ENCODE results near the gene POLL.
A peak's percentile ranks its signal among the peaks of the same experiment; 100 is the strongest.

POLL gene

DNA sequence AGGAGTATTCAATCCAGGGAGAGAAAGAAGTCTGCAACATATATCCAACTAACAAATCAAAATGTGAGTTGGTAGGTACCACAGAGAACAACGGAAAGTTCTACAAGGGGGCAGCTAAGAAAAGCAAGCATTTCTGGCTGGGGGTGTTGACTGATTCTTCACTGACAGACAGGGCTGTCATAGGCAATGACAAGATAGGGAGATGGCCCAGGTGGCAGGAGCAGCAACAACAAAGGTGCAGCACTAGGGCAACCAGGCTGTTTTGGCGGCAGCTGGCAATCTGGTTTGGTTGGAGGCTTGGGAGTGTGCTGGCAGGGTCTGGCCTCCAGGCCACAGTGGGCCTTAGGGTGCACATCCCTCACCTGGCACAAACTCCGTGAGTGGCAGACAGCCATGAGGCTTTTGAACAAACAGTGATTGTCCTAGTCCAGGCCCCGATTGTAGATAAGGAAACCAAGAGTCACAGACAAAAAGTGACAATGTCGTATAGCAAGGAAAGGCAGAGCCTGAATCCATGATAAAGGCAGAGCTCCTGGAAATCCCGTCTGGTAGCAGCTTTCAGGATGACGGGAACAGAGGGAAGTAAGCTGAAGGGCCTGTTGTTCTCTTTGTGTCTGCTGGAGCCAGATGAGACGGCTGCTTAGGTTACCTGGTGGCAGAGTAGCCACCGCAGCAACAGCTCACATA, 28.5 kb upstream of the POLL start:
- no peak for TF ChIP-seq POLR2A (IDR thresholded peaks at IDR 0.05; ENCODE audit: low read depth, low read length)
- FAIRE-seq = no peak
- DNase-seq (ENCODE audit: insufficient read length, low spot score) = no peak

DNA sequence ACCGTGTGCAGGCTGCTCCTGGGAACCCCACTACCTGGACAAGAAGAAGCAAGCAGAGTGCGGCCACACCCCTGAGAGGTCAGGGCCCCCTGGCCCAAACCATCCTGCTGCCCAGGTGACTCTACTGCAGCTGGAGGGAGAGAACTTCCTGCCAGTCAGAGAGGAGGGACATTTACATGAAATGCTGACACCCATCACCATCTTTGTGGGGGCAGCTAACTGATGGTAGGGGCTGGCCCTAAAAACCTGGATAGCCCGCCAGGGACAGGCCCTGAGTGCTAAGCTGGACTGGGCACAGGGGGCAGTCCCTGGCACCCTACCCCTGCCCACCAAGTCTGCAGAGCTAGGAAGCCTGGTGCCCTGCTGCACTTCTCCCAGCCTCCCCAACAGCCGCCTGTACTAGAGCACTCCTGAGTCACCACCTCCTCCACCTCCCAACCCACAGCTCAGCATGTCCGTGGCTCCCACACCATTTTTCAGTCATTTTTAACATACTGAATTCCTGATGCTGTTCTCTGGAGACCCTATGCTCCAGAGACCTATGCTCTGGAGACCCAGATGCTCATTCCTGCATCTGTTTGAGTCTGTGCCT, 27.6 kb upstream of the POLL start:
- TF ChIP-seq POLR2A (IDR thresholded peaks at IDR 0.05; ENCODE audit: low read depth, low read length) = no peak
- FAIRE-seq = no peak

DNA sequence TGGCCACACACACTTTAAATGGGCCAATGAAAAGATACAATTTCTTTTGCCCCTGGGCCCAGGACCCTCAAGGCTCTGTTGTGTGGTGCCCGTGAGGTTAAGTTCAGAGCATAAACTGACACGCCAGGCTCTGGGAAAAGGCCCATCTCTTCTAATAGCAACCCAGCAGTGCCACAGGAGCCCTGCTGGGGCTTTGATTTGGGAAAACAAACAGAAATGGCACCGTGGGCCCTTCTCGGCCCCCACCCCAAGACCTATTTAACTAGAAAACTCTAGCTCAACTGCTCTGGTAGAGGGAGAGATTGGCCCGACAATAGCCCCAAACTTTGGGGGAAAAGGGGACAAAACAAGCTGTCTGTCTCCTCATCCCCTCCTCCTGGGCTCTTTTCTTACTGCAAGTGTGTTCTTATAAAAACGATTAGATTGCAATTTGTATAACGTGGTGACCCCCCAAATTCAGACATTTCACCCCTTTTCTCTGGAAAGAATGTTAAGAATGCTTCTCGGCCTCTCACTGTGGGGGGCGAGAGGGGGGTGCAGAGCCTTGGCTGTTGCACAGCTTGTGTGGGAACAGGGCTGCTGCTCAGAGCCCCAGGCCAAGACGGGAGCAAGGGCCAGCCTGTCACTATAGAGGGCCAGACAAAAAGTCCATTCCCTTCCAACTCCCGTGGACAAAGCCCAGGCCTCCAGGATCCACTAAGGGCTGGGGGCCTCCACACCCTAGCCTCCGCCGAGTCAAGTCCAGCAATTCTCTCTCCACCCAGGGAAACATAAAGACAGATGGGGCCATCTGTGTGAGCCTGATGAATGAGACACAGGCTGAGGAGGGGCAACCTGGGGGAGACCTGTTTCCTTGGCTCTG, 26.8 kb upstream of the POLL start:
- no peak for TF ChIP-seq POLR2A (IDR thresholded peaks at IDR 0.05; ENCODE audit: low read depth, low read length)
- FAIRE-seq (no peak), DNase-seq (ENCODE audit: insufficient read length, low spot score) (no peak)

More for the DNA sequence above, 27.6 kb upstream of the POLL start:
- no peak for DNase-seq (ENCODE audit: insufficient read length, low spot score)

DNA sequence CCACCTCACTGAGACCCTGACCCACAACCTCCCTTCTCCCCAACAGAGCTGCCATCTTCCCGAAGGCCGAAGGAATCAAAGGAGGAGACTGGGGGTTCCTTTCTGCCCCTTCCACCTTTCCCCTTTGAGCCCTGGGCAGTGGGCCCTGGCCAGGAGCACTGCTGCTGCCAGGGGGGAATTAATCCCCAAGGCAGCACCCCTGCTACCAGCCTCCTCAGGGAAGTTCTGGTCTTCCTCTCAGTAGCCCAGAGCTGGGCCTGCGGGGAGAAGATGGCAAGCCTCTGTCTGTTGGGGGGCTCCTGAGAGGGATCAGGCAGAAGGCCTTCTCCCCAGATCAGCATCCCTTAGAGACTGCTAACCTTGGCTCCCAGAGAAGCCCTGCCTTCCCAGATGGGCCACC, 25.6 kb upstream of the POLL start:
- FAIRE-seq (no peak), DNase-seq (ENCODE audit: insufficient read length, low spot score) (no peak)
- TF ChIP-seq POLR2A (IDR thresholded peaks at IDR 0.05; ENCODE audit: low read depth, low read length) = no peak

DNA sequence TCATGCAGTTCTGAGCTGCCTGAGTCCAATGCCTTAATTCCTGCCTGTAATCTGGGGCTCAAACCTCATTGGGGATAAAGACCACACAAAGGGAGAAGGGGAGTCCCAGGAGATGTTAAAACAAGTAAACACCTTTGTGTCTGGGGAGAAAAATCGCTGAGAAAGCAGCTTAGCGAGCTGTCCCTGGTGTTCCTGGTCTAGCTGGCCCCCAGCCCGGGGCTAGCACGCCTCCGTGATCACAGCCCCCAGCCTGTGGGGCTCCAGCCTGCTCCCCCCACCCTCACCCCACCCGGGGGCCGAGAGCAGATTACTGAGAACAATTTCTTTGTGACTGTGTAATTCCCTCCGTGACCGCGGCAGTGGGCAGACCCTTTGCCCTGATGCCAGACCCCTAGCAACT, 24.8 kb upstream of the POLL start:
- TF ChIP-seq POLR2A (IDR thresholded peaks at IDR 0.05; ENCODE audit: low read depth, low read length) = no peak
- DNase-seq (ENCODE audit: insufficient read length, low spot score) (no peak), FAIRE-seq (no peak)

DNA sequence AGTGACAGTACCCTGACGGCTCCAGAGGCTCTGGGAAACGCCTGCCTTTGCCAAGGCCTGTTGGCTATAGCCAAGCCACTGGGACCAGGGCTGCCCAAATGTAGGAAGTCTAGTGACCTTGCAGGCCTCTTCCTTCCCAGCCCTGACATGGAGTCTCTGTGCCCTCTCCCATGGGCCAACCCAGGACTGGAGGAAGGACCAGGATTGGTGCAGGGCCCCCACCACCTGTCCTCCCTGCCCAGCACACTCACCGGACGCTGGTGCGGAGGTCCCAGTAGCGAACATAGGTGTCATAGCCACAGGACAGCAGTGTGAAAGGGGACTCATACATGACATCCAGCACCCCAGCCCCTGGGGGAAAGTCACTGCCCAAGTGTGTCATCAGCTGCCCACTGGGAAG, 24.0 kb upstream of the POLL start:
- TF ChIP-seq POLR2A (IDR thresholded peaks at IDR 0.05; ENCODE audit: low read depth, low read length) = no peak
- no peak for FAIRE-seq
- DNase-seq (ENCODE audit: insufficient read length, low spot score) = no peak

DNA sequence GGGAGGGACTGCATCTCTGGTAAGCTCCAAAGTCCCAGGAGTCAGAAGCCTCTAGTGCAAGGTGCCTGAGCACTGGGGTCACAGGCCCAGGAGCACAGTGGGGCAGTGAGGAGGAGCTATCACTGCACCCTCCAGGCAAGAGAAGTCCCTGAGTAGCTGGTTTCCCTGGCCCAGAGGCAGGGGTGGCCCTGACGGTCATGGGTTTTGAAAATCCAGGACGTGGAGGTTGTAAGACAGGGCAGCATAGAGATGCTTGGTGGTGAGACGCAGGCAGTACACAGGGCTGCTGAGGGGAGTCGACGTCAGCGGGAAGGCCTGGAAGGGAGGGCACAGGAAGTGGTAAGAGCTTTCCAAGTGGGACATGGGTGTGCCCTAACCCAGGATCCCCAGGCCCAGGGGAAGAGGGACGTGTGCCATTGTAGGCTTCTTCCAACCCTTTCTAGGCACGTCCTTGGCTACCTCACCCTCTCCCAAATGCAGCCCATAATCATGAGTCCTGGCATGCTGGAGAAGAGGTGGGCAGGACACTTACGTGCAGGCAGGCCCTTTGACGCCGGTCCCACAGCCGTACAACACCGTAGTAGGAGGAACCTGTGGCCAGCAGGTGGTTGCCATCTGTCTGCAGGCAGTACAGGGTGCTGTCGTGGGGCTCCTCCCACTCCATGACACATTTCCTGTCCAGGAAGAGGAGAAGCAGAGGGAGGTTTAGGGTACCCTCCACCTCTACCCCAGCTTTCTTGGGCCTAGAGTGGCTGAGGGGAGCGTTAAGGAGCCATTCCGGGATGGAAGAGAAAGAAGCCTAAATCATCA, 23.2 kb upstream of the POLL start:
- DNase-seq (ENCODE audit: insufficient read length, low spot score) (no peak), FAIRE-seq (no peak)
- TF ChIP-seq POLR2A (IDR thresholded peaks at IDR 0.05; ENCODE audit: low read depth, low read length) = no peak

DNA sequence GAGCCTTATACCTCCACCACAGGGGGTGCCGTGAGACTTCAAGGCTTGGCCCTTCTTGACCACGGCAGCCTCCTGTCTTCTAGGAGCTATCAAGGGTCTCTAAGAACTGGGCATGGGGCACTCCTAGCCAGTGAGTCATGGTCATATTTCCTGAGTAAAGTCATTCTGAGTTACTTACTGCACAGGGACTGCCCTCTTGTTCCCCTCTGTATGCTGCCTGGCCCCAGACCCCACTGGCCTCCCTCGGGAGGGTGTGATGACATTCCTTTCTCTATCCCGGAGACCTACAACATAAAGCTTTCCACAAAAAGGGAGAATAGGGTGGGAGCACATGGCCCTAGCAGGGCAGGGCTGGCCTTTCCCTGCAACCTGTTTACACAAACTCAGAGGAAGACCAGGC, 21.4 kb upstream of the POLL start:
- FAIRE-seq (no peak), DNase-seq (ENCODE audit: insufficient read length, low spot score) (no peak)
- no peak for TF ChIP-seq POLR2A (IDR thresholded peaks at IDR 0.05; ENCODE audit: low read depth, low read length)

DNA sequence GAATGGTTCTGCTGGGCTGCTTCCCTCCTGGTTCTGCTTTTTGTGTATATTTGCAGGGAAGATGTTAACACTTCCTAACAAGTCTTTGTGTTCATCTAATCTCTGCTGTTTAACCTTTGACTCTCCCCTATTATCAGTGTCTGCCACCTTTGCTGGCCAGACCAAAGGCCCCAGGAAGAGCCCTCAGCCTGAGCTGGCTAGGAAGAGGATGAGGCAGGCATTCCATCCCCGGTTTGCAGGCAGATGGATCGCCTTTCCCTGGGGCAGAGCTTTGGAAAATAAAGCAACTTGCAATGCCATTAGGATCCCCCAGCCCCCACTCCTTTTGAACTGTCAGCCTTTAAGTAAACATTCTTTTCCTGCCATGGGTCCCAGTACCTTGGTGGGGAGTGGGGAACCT, 19.1 kb upstream of the POLL start:
- no peak for DNase-seq (ENCODE audit: insufficient read length, low spot score)
- no peak for TF ChIP-seq POLR2A (IDR thresholded peaks at IDR 0.05; ENCODE audit: low read depth, low read length)
- no peak for FAIRE-seq

DNA sequence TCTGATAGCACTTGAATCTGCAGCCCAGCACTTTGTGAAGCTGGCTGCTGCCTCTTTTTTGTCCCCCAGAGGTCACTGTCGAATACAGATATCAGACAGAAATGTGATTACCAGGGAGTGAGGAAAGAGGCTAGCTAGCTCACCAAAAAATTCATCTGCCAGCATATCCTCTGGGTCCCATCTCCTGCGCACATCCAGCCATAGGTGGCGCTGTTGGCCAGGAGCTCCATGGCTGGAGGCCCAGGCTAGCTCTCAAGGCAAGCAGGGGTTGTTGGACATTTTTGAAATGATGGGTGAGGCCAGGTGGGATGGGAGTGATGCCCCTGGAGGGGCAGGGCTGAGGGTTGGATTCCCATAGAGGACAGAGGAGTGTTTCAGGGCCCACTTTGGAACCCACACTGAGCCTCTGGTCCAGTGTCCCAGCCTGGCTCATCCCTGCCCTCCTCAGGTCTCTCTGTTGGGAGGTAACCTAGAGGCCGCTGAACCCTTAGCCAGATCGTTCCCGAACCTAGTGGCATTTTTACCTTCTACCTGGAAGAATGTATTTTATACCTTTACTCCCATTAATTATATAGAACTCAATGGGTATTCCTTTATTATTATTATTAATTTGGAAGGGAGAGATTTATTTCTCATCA, 14.8 kb upstream of the POLL start:
- DNase-seq (ENCODE audit: insufficient read length, low spot score) (peak; percentile 83), FAIRE-seq (peak; percentile 30)

DNA sequence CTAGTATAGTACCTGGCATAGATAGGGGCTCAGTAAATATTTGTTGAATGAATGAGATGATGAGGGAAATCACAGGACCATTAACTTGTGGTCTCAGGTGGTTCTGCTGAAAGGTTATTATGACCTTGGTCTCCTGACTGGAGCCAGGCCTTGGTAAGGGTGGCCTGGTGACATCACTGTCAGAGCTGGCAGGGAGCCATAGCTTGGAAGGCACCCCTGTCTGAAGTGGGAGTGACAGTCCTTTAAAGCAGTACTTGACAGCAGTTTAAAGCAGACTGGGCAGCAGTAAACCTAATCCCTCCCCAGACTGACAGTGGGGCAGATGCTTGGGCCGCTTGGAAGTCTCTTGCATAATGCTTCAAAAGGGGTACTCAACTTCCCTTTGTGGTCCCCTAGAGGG, 13.5 kb upstream of the POLL start:
- no peak for TF ChIP-seq POLR2A (IDR thresholded peaks at IDR 0.05; ENCODE audit: low read depth, low read length)
- no peak for FAIRE-seq
- DNase-seq (ENCODE audit: insufficient read length, low spot score) = no peak

More for the DNA sequence above, 14.8 kb upstream of the POLL start:
- no peak for TF ChIP-seq POLR2A (IDR thresholded peaks at IDR 0.05; ENCODE audit: low read depth, low read length)

DNA sequence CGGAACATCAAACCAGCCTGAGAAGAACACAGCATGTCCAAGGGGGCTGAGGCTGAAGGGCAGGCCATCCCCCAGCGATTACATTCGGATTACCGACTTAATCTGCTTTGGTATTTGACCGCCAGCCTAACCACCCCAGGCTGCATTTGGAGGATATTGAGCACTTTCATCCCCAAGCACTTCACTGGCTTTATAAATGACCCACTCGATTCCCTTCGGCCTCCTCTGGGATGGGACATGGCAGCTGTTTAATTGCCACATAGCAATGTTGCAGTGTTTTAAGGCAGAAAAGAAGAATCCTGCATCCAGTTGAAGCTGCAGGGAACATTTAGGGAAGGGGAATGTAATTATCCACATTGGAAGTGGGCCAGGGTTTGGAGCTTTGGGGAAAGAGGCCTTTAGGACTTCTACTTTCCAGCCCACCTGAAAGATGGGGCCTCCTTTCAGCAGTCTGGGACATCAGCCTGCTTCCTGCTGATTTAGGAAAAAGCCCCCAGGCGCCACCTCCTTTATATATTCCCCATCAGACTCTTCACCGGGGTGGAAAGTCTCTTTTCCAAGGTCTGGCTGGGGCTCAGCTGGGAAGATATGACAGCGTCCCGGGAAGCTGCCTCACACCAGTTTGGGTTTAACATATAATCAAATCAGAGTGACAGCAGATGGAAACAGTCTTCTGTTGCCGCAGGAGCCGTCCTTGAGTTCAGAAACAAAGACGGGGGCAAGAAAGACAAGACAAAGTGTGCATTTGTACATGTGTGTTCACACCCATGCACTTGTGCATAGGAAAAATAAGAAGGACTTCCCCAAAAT, 9.2 kb upstream of the POLL start:
- TF ChIP-seq POLR2A (IDR thresholded peaks at IDR 0.05; ENCODE audit: low read depth, low read length) = no peak
- FAIRE-seq (no peak), DNase-seq (ENCODE audit: insufficient read length, low spot score) (no peak)

Data from H54 (cell line).